Vagina (tissue), 2 donors: ENCODE results near the gene PNMT.

Experiments
- CTCF ChIP-seq, 3 experiments: fragments of 450-650 bp in 2 of 3; fragments of 200-600 bp in 1 of 3; sonication (generic) in 1 of 3; IDR thresholded peaks; one replicate each; pipeline ENCODE4 v1.5.1; 2017 to 2019; ENCODE audit warnings: antibody characterized with exemption in 3 of 3, mild to moderate bottlenecking in 2 of 3, moderate library complexity in 2 of 3
- POLR2A ChIP-seq, 2 donors: fragments of 450-650 bp; IDR thresholded peaks; one replicate each; pipeline ENCODE4 v1.6.1; 2017; ENCODE audit warnings: antibody characterized with exemption in 2 of 2, mild to moderate bottlenecking in 2 of 2, moderate library complexity in 2 of 2

- TF ChIP-seq CTCF (IDR thresholded peaks at IDR 0.05), result no peak
- TF ChIP-seq POLR2A (IDR thresholded peaks at IDR 0.05), result no peak
Measured at GRCh38 chr17:39651923-39652586, 16.2 kb upstream of the PNMT start.
